Measurements from ENCODE around the gene CRELD1. TPM values are rescaled to one million over a fixed set of nuclear protein-coding genes. Genes with fewer than 3 reads are reported as not detected.

The CRELD1 gene
- total and polyA plus RNA-seq, 2 of the 13 experiments (the other 11 are each of a cell fraction or from before 2014, with no cell fraction given), result 27.1 to 61.9 TPM

DNA sequence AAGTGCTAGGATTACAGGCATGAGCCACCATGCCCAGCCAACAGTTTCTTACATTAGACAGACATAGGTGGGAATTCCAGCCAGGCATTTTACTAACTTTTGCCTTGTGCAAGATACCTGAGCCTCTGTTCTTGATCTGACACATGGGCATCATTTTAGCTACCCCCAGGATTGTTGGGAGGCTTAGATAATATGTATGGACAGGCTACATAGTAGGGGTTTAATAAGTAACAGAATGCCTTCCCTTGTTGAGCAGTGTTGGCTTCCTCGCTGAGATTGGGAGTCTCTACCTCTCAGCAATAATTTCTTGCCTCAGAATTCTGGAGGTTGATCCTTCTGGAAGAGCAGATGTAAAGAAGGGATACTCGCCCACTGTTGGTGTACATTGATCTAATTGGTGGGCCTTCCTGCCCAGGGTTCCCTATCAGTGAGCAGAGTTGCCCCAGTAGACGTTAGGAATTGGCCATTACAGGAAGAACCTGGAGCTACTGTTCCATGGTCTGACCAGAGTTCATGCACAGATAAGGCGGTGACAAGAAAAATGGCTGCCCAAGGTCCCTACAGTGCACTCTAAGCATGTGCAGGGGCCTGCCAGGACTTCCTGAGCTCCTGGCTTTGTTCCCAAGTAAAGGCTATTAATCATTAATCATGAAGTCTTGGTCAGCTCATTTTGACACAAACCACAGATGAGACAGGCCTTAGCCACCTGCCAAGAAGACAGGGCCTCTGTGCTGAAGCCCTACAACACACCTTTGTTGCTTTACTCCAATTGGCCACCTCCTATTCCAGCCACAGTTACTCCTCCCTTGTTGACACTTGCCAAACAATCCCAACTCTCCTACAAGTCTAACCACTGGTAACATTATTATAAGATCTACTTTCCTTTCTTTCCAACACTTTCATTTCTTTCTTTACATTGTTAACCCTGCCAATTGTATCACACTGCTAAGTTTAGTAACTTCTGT, 35.9 kb upstream of the CRELD1 start (continued):
- TF ChIP-seq, protein P1, sequence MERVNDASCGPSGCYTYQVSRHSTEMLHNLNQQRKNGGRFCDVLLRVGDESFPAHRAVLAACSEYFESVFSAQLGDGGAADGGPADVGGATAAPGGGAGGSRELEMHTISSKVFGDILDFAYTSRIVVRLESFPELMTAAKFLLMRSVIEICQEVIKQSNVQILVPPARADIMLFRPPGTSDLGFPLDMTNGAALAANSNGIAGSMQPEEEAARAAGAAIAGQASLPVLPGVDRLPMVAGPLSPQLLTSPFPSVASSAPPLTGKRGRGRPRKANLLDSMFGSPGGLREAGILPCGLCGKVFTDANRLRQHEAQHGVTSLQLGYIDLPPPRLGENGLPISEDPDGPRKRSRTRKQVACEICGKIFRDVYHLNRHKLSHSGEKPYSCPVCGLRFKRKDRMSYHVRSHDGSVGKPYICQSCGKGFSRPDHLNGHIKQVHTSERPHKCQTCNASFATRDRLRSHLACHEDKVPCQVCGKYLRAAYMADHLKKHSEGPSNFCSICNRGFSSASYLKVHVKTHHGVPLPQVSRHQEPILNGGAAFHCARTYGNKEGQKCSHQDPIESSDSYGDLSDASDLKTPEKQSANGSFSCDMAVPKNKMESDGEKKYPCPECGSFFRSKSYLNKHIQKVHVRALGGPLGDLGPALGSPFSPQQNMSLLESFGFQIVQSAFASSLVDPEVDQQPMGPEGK (CRISPR knock-in tag; IDR thresholded peaks at IDR 0.05), result no peak
- TF ChIP-seq MTA1 (CRISPR knock-in tag; IDR thresholded peaks at IDR 0.05; ENCODE audit: borderline replicate concordance) (no peak), MAZ (IDR thresholded peaks at IDR 0.05; ENCODE audit: borderline replicate concordance, low read depth, low read length) (no peak), MAZ (CRISPR knock-in tag; IDR thresholded peaks at IDR 0.05; ENCODE audit: low read depth) (no peak), DR1 (CRISPR knock-in tag; IDR thresholded peaks at IDR 0.05) (no peak), SOX6 (IDR thresholded peaks at IDR 0.05) (no peak), SOX6 (CRISPR knock-in tag; IDR thresholded peaks at IDR 0.05) (peak; percentile 68), PHF20 (CRISPR knock-in tag; IDR thresholded peaks at IDR 0.05) (peak; percentile 22), ZNF777 (CRISPR knock-in tag; IDR thresholded peaks at IDR 0.05) (0 out of 2 replicates have a peak, but pooled peaks have one; percentile 33), TBP (CRISPR knock-in tag; IDR thresholded peaks at IDR 0.05) (no peak), ZNF263 (CRISPR knock-in tag; IDR thresholded peaks at IDR 0.05) (no peak), ZNF460 (CRISPR knock-in tag; IDR thresholded peaks at IDR 0.05; ENCODE audit: borderline replicate concordance) (no peak), SAFB2 (CRISPR knock-in tag; IDR thresholded peaks at IDR 0.05; ENCODE audit: borderline replicate concordance, low read depth) (no peak)
- TF ChIP-seq, protein P2, sequence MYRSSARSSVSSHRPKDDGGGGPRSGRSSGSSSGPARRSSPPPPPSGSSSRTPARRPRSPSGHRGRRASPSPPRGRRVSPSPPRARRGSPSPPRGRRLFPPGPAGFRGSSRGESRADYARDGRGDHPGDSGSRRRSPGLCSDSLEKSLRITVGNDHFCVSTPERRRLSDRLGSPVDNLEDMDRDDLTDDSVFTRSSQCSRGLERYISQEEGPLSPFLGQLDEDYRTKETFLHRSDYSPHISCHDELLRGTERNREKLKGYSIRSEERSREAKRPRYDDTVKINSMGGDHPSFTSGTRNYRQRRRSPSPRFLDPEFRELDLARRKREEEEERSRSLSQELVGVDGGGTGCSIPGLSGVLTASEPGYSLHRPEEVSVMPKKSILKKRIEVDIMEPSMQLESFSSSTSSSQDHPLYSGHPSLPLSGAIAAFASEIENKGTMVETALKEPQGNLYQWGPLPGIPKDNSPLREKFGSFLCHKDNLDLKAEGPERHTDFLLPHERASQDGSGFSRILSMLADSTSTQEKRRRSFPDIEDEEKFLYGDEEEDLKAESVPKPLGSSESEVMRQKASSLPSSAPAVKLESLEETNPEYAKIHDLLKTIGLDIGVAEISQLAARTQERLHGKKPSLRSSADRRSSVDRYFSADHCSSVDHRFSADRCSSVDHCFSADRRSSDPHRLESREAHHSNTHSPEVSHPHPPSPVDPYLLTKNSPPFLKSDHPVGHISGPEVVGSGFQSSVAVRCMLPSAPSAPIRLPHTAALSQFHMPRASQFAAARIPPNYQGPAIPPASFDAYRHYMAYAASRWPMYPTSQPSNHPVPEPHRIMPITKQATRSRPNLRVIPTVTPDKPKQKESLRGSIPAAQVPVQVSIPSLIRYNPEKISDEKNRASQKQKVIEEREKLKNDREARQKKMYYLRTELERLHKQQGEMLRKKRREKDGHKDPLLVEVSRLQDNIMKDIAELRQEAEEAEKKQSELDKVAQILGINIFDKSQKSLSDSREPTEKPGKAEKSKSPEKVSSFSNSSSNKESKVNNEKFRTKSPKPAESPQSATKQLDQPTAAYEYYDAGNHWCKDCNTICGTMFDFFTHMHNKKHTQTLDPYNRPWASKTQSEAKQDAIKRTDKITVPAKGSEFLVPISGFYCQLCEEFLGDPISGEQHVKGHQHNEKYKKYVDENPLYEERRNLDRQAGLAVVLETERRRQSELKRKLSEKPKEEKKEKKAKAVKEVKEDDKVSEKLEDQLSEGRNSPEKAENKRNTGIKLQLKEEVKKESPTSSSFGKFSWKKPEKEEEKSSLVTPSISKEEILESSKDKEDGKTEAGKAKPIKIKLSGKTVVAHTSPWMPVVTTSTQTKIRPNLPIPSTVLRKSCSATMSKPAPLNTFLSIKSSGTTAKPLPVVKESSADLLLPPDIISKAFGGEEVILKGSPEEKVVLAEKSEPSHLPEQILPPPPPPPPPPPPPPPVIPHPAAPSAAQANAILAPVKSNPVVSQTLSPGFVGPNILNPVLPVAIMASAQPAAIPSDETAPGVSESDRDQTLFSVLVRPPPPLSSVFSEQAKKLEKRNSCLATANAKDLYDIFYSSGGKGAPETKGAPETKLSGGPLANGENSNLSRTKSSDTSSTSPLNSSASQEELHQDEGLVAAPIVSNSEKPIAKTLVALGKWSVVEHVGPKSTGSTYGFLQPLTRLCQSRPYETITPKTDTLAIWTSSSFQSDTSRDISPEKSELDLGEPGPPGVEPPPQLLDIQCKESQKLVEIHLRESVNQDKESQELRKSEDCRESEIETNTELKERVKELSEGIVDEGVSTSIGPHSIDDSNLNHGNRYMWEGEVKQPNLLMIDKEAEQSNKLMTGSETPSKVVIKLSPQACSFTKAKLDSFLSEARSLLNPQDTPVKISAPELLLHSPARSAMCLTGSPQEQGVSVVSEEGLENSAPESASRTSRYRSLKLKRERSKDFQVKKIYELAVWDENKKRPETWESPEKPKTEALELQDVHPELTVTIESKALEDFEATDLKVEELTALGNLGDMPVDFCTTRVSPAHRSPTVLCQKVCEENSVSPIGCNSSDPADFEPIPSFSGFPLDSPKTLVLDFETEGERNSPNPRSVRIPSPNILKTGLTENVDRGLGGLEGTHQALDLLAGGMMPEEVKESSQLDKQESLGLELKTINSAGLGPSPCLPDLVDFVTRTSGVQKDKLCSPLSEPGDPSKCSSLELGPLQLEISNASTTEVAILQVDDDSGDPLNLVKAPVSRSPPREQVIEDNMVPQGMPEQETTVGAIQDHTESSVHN (CRISPR knock-in tag; IDR thresholded peaks at IDR 0.05), result no peak
- TF ChIP-seq, protein P3, sequence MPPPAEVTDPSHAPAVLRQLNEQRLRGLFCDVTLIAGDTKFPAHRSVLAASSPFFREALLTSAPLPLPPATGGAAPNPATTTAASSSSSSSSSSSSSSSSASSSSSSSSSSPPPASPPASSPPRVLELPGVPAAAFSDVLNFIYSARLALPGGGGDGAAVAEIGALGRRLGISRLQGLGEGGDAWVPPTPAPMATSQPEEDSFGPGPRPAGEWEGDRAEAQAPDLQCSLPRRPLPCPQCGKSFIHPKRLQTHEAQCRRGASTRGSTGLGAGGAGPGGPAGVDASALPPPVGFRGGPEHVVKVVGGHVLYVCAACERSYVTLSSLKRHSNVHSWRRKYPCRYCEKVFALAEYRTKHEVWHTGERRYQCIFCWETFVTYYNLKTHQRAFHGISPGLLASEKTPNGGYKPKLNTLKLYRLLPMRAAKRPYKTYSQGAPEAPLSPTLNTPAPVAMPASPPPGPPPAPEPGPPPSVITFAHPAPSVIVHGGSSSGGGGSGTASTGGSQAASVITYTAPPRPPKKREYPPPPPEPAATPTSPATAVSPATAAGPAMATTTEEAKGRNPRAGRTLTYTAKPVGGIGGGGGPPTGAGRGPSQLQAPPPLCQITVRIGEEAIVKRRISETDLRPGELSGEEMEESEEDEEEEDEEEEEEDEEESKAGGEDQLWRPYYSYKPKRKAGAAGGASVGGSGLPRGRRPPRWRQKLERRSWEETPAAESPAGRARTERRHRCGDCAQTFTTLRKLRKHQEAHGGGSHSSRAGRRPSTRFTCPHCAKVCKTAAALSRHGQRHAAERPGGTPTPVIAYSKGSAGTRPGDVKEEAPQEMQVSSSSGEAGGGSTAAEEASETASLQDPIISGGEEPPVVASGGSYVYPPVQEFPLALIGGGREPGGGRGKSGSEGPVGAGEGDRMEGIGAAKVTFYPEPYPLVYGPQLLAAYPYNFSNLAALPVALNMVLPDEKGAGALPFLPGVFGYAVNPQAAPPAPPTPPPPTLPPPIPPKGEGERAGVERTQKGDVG (CRISPR knock-in tag; IDR thresholded peaks at IDR 0.05; ENCODE audit: borderline replicate concordance), result no peak
